PC-3 (cell line): ENCODE results near the gene TUBE1. TPM values are rescaled to one million over a fixed set of nuclear protein-coding genes. Genes with fewer than 3 reads are reported as not detected.

Source experiments
- ATAC-seq: fragments of 200-7000 bp; cut with Tn5 transposase; 2 replicates; pipeline ENCODE4 v1.9.1; 2020; ENCODE audit warnings: mild to moderate bottlenecking, moderate library complexity
- BruUV-seq: library from RNA; stranded (reverse); fragments of 400-500 nt; replicated peaks from 2 replicates; lab custom pipeline; 2021; lab: Mats Ljungman, UMichigan
- CTCF ChIA-PET: fragments of 300-600 bp; sonication (Branson Sonifier 250); formaldehyde crosslinking; loops from one replicate; lab custom pipeline; 2022; ENCODE audit warnings: antibody characterized with exemption; lab: Charles Lee
- POLR2A ChIA-PET: fragments of 300-600 bp; sonication (Branson Sonifier 250); formaldehyde crosslinking; loops from one replicate; lab custom pipeline; 2022; ENCODE audit warnings: antibody characterized with exemption; ENCODE audit not compliant: unreplicated experiment; lab: Charles Lee
- DNase-seq: peaks from one replicate; pipeline ENCODE4 v3.0.0-alpha.2; 2015
- H2AFZ ChIP-seq: fragments of 300-600 bp; sonication (generic); 2 replicates; pipeline ENCODE4 v1.6.0; 2016; ENCODE audit warnings: antibody characterized with exemption, low read length
- H3F3A ChIP-seq: fragments of 300-600 bp; sonication (generic); one replicate; pipeline ENCODE4 v1.6.0; 2017; ENCODE audit warnings: antibody characterized with exemption, low read length, control low read depth, mild to moderate bottlenecking; ENCODE audit not compliant: unreplicated experiment
- H3K27ac ChIP-seq: fragments of 300-600 bp; sonication (generic); 2 replicates; pipeline ENCODE4 v1.5.1; 2016; ENCODE audit warnings: mild to moderate bottlenecking, low read length
- H3K27me3 ChIP-seq: fragments of 300-600 bp; sonication (generic); 2 replicates; pipeline ENCODE4 v1.6.1; 2016; ENCODE audit warnings: low read length, mixed read lengths
- H3K36me3 ChIP-seq: fragments of 300-600 bp; sonication (generic); 2 replicates; pipeline ENCODE4 v1.6.1; 2016; ENCODE audit warnings: low read depth, mixed run types, low read length, mixed read lengths
- H3K4me1 ChIP-seq: fragments of 300-600 bp; sonication (generic); 2 replicates; pipeline ENCODE4 v1.5.1; 2016; ENCODE audit warnings: low read length; ENCODE audit not compliant: insufficient read depth
- H3K4me2 ChIP-seq: fragments of 300-600 bp; sonication (generic); 2 replicates; pipeline ENCODE4 v1.6.0; 2016; ENCODE audit warnings: low read length
- H3K4me3 ChIP-seq: fragments of 300-600 bp; sonication (generic); 2 replicates; pipeline ENCODE4 v1.5.1; 2016; ENCODE audit warnings: mild to moderate bottlenecking, low read length, mixed read lengths
- H3K79me2 ChIP-seq: fragments of 300-600 bp; sonication (generic); 2 replicates; pipeline ENCODE4 v1.6.1; 2017; ENCODE audit warnings: low read length, mixed read lengths
- H3K9ac ChIP-seq: fragments of 300-600 bp; sonication (generic); 2 replicates; pipeline ENCODE4 v1.6.0; 2016; ENCODE audit warnings: mild to moderate bottlenecking, low read length
- H3K9me2 ChIP-seq: fragments of 300-600 bp; sonication (generic); replicated peaks from 2 replicates; pipeline ENCODE4 v1.6.1; 2016; ENCODE audit warnings: mixed run types, low read length, mixed read lengths
- H3K9me3 ChIP-seq: fragments of 300-600 bp; sonication (generic); 2 replicates; pipeline ENCODE4 v1.6.1; 2016; ENCODE audit warnings: low read length, mixed read lengths
- H4K20me1 ChIP-seq: fragments of 300-600 bp; sonication (generic); 2 replicates; pipeline ENCODE4 v1.6.1; 2016; ENCODE audit warnings: low read length, mixed read lengths
- CTCF ChIP-seq: fragments of 300-600 bp; sonication (generic); conservative IDR thresholded peaks from 2 replicates; pipeline ENCODE4 v1.5.1; 2017; ENCODE audit warnings: antibody characterized with exemption, low read depth, mild to moderate bottlenecking, low read length
- EZH2 ChIP-seq: fragments of 300-600 bp; sonication (generic); IDR thresholded peaks from one replicate; pipeline ENCODE4 v1.6.1; 2017; ENCODE audit warnings: antibody characterized with exemption, mild to moderate bottlenecking, low read length; ENCODE audit not compliant: unreplicated experiment
- EZH2phosphoT487 ChIP-seq: fragments of 300-600 bp; sonication (generic); IDR thresholded peaks from 2 replicates; pipeline ENCODE4 v1.6.1; 2018; ENCODE audit warnings: mild to moderate bottlenecking, antibody characterized with exemption, low read length, borderline replicate concordance
- intact Hi-C: fragments of 100-400 bp; cut with micrococcal nuclease; formaldehyde crosslinking; loops from 2 replicates; pipeline ENCODE4 v1.9.0; 2023
- total RNA-seq: library from RNA; depleted of rRNA; stranded (reverse); fragments of >200 nt; gene quantifications from 2 replicates; pipeline ENCODE4 v1.2.3, GENCODE V29; 2014

The TUBE1 gene
- total RNA-seq, 1 experiment from 2014 or later, result 9.5 TPM

GRCh38 chr6:112128208-112128607 is 40.9 kb upstream of the TUBE1 start:
- Histone ChIP-seq H3K36me3 (no peaks in the 10 kb centered on the region), H3K27ac (no peak overlapping the region), H3F3A (no peaks in the 10 kb centered on the region), H3K4me1 (no peaks in the 10 kb centered on the region), H3K9me3 (no peaks in the 10 kb centered on the region), H4K20me1 (no peaks in the 10 kb centered on the region), H3K9me2 (no peaks in the 10 kb centered on the region), H3K9ac (no peak overlapping the region), H2AFZ (no peak overlapping the region), H3K27me3 (no peaks in the 10 kb centered on the region), H3K4me3 (no peak overlapping the region), H3K79me2 (no peaks in the 10 kb centered on the region), H3K4me2 (no peak overlapping the region)
- no peak for DNase-seq
- ATAC-seq, result no peak
- BruUV-seq, result no TSS peak
- TF ChIP-seq EZH2phosphoT487 (no peak), EZH2 (no peak), CTCF (no peak)
- intact Hi-C loops, result no loop called here
- ChIA-PET POLR2A (no interaction called here), CTCF (no interaction called here)

GRCh38 chr6:112123982-112124381 is 36.7 kb upstream of the TUBE1 start:
- DNase-seq (no peak), ATAC-seq (no peak)
- no peak overlapping the region for H3K4me2 ChIP-seq
- TF ChIP-seq EZH2phosphoT487 (no peak), EZH2 (no peak), CTCF (no peak)
- ChIA-PET POLR2A (no interaction called here), CTCF (no interaction called here)
- H3K36me3 ChIP-seq, result no peaks in the 10 kb centered on the region
- no peak overlapping the region for H2AFZ ChIP-seq
- H3F3A ChIP-seq, result no peaks in the 10 kb centered on the region
- no peaks in the 10 kb centered on the region for H3K9me3 ChIP-seq
- H3K27ac ChIP-seq, result no peak overlapping the region
- no peaks in the 10 kb centered on the region for H3K4me1 ChIP-seq
- no TSS peak for BruUV-seq
- intact Hi-C loops, result no loop called here
- H3K27me3 ChIP-seq, result no peaks in the 10 kb centered on the region
- H4K20me1 ChIP-seq, result no peaks in the 10 kb centered on the region
- H3K9me2 ChIP-seq, result no peaks in the 10 kb centered on the region
- H3K79me2 ChIP-seq, result no peaks in the 10 kb centered on the region
- no peak overlapping the region for H3K4me3 ChIP-seq
- no peak overlapping the region for H3K9ac ChIP-seq

- no peaks in the 10 kb centered on the region for H3K27me3 ChIP-seq
- ATAC-seq (no peak), DNase-seq (no peak)
- no peaks in the 10 kb centered on the region for H3K79me2 ChIP-seq
- ChIA-PET CTCF (no interaction called here), POLR2A (no interaction called here)
- H3F3A ChIP-seq, result no peaks in the 10 kb centered on the region
- no peak overlapping the region for H2AFZ ChIP-seq
- H3K9me3 ChIP-seq, result no peaks in the 10 kb centered on the region
- TF ChIP-seq CTCF, result no peak
- H3K9ac ChIP-seq, result no peak overlapping the region
- H3K27ac ChIP-seq, result no peak overlapping the region
- no peaks in the 10 kb centered on the region for H3K36me3 ChIP-seq
- BruUV-seq, result no TSS peak
- peaks cover 5% of the 10 kb centered on the region for H3K4me1 ChIP-seq
- no peaks in the 10 kb centered on the region for H3K9me2 ChIP-seq
- H4K20me1 ChIP-seq, result no peaks in the 10 kb centered on the region
- H3K4me2 ChIP-seq, result no peak overlapping the region
- H3K4me3 ChIP-seq, result no peak overlapping the region
- intact Hi-C loops, result no loop called here
Measured at GRCh38 chr6:112122756-112123155, 35.5 kb upstream of the TUBE1 start.
